ENCODE results near the gene SELPLG. TPM values are rescaled to one million over a fixed set of nuclear protein-coding genes. Genes with fewer than 3 reads are reported as not detected.

SELPLG gene
- total and polyA plus RNA-seq, 2 of the 4 experiments (the other 2 are of a cell fraction): 3.2 to 10.8 TPM

DNA sequence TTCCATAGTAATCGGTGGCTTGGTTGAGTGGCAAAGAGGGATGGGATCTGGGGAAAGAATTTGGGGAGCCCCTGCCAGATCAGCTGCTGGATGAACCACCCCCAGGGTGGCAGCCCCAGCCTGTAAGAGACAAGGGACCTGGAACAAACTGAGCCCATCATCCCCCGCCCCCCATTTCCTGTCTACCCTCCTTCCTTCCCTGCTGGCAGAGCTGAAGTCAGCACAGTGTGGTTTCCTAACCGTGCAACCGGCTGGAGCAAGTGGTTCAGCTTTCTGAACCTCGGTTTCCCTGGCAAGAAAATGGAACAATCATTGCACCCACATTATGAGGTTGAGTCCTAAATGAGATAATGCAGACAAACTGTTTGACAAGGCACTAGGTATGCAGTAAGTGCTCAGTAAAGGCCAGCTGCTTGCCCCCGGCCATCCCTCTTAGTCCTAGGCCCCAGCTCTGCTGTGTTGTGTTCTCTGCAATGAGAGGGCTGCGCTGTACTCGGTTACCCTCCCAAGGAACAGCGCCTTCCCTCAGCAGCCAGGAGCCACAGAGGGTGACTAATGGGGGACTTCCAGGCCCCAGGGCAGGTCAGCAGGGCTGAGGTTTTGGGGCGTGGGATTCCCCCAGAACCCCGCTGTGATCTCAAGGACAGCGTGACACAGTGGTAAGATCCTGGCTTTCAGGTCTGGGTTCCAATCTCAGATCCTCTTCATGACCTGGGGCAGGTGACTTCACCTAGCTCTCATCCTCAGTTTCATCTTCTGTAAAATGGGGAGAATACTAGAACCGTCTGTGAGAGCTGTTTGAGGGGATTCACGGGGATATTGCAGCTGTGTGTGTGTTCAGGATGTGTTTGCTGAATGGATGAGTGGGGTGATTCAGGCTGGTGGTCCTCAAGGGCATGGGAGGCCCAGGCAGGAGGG, 16.5 kb downstream of the SELPLG start (continued):
- TF ChIP-seq, protein P1, sequence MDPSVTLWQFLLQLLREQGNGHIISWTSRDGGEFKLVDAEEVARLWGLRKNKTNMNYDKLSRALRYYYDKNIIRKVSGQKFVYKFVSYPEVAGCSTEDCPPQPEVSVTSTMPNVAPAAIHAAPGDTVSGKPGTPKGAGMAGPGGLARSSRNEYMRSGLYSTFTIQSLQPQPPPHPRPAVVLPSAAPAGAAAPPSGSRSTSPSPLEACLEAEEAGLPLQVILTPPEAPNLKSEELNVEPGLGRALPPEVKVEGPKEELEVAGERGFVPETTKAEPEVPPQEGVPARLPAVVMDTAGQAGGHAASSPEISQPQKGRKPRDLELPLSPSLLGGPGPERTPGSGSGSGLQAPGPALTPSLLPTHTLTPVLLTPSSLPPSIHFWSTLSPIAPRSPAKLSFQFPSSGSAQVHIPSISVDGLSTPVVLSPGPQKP (IDR thresholded peaks at IDR 0.05; ENCODE audit: borderline replicate concordance, low read depth, low read length): no peak
- no peak for TF ChIP-seq CEBPB (IDR thresholded peaks at IDR 0.05; ENCODE audit: low read depth, low read length)

DNA sequence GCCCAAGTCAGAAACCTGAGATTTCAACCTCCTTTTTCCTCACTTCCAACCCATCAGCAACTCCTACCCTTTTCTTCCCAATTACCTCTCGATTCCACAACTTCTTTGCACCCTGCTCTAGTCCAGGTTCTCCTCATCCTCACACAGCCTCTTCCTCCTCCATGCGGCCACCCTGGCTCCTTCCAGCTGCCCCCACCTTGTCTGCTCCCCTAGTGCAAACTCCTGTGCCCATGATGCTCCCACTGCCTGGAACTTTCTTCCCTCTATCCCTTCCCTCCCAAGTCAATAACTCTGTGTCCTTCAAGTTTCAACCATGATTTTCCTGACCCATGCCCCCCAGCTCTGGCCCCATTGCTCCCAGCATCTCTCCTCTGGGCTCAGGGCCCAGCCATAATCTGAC, 17.3 kb downstream of the SELPLG start:
- no peak overlapping the region for H3K56ac ChIP-seq (ENCODE audit: extremely low read depth, insufficient read depth, low read length)
- H4K91ac ChIP-seq (ENCODE audit: insufficient read depth, low read depth, low read length): no peak overlapping the region
- no peak overlapping the region for H2BK15ac ChIP-seq (ENCODE audit: low read depth, low read length)
- H4K5ac ChIP-seq (ENCODE audit: low read depth, low read length): no peak overlapping the region
- ChIA-PET POLR2A (ENCODE audit: unreplicated experiment) (no interaction called here), CTCF (no interaction called here)
- dilution Hi-C loops (cut with HindIII; ENCODE audit: low sequenced_read_pairs, unreplicated experiment): no loop called here
- H3K79me1 ChIP-seq (ENCODE audit: low read depth in 1 of 2, low read length in 2 of 2): peaks cover 0 to 5% of the 10 kb centered on the region in 2 experiments; a peak in 1 of 4 replicates
- H3K27me3 ChIP-seq (ENCODE audit: control insufficient read depth, insufficient read depth, low read length): no peaks in the 10 kb centered on the region
- no peak overlapping the region for H3K9ac ChIP-seq (ENCODE audit: low read depth, low read length)
- H4K20me1 ChIP-seq (ENCODE audit: insufficient read depth, low read length): no peaks in the 10 kb centered on the region
- BruUV-seq (replicated peaks): no TSS peak
- H4K8ac ChIP-seq (ENCODE audit: low read depth in 2 of 2, low read length in 2 of 2): no peak overlapping the region
- H2AK9ac ChIP-seq (replicated peaks; ENCODE audit: low read depth, low read length, poor library complexity): no peak overlapping the region
- H2BK120ac ChIP-seq (ENCODE audit: low read depth, low read length): no peak overlapping the region
- H3K4me2 ChIP-seq (ENCODE audit: low read depth, low read length): no peak overlapping the region
- H3K9me3 ChIP-seq (ENCODE audit: control insufficient read depth, insufficient read depth, low read length): peaks cover 3% of the 10 kb centered on the region; the same call in 1 of the 2 replicates
- peaks cover 6% of the 10 kb centered on the region for H3K4me1 ChIP-seq (ENCODE audit: control insufficient read depth, insufficient read depth, low read length)
- H3K36me3 ChIP-seq (ENCODE audit: control insufficient read depth, insufficient read depth, low read length): no peaks in the 10 kb centered on the region
- H3K14ac ChIP-seq (replicated peaks; ENCODE audit: low read depth, low read length): no peak overlapping the region
- no peak overlapping the region for H3K27ac ChIP-seq (ENCODE audit: insufficient read depth, low read length)
- H3K4me3 ChIP-seq (ENCODE audit: insufficient read depth, low read depth, low read length): no peak overlapping the region
- intact Hi-C loops (cut with micrococcal nuclease): no loop called here
- in situ Hi-C loops (cut with MboI; ENCODE audit: low sequenced_read_pairs): loop anchor here (5.0 kb wide), 1 partner anchor 49 kb away; no protein-coding TSS in a partner anchor
- no peak overlapping the region for H2AK5ac ChIP-seq (ENCODE audit: low read depth, low read length)
- H3K18ac ChIP-seq (ENCODE audit: low read depth, low read length): no peak overlapping the region
- H2AFZ ChIP-seq (replicated peaks; ENCODE audit: low read length, poor library complexity): no peak overlapping the region
- no peak overlapping the region for H3K23ac ChIP-seq (ENCODE audit: low read depth, low read length)
- WGBS, 2 experiments (ENCODE audit: extremely low coverage in 2 of 2, insufficient read length in 1 of 2): 91 to 100% methylated on average over 1 to 2 of the region's 2 CpGs
- peaks cover 6% of the 10 kb centered on the region; the same call in 1 of the 2 replicates for H3K9me1 ChIP-seq (ENCODE audit: insufficient read depth, low read length)
- H2BK20ac ChIP-seq (ENCODE audit: low read depth, low read length): no peak overlapping the region
- ATAC-seq (ENCODE audit: low read depth) (no peak), DNase-seq (no peak)
- H3K4ac ChIP-seq (ENCODE audit: low read depth, low read length): no peak overlapping the region
- no peak overlapping the region for H2BK5ac ChIP-seq (ENCODE audit: low read depth, low read length, poor library complexity, severe bottlenecking)
- TF ChIP-seq MXI1 (IDR thresholded peaks at IDR 0.05; ENCODE audit: borderline replicate concordance, low read depth, low read length) (no peak), CEBPB (IDR thresholded peaks at IDR 0.05; ENCODE audit: low read depth, low read length) (no peak), RAD21 (IDR thresholded peaks at IDR 0.05; ENCODE audit: low read length) (no peak), BHLHE40 (IDR thresholded peaks at IDR 0.05; ENCODE audit: low read depth, low read length) (no peak), POLR2A (IDR thresholded peaks at IDR 0.05; ENCODE audit: low read depth, low read length) (no peak), FOS (IDR thresholded peaks at IDR 0.05; ENCODE audit: low read depth, low read length) (no peak), CHD1 (IDR thresholded peaks at IDR 0.05; ENCODE audit: low read depth, low read length) (no peak), RCOR1 (IDR thresholded peaks at IDR 0.05; ENCODE audit: insufficient replicate concordance, low read length) (no peak), NFE2L2 (IDR thresholded peaks at IDR 0.05; ENCODE audit: low read depth, low read length) (no peak), MAZ (IDR thresholded peaks at IDR 0.05; ENCODE audit: borderline replicate concordance, low read depth, low read length) (no peak)
- TF ChIP-seq, protein P2, sequence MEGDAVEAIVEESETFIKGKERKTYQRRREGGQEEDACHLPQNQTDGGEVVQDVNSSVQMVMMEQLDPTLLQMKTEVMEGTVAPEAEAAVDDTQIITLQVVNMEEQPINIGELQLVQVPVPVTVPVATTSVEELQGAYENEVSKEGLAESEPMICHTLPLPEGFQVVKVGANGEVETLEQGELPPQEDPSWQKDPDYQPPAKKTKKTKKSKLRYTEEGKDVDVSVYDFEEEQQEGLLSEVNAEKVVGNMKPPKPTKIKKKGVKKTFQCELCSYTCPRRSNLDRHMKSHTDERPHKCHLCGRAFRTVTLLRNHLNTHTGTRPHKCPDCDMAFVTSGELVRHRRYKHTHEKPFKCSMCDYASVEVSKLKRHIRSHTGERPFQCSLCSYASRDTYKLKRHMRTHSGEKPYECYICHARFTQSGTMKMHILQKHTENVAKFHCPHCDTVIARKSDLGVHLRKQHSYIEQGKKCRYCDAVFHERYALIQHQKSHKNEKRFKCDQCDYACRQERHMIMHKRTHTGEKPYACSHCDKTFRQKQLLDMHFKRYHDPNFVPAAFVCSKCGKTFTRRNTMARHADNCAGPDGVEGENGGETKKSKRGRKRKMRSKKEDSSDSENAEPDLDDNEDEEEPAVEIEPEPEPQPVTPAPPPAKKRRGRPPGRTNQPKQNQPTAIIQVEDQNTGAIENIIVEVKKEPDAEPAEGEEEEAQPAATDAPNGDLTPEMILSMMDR (conservative IDR thresholded peaks at IDR 0.05; ENCODE audit: low read depth, low read length): no peak

Data from IMR-90 (cell line).